H9 (cell line): ENCODE results near the gene SCN1A. TPM values are rescaled to one million over a fixed set of nuclear protein-coding genes. Genes with fewer than 3 reads are reported as not detected.

Experiments used
- DNase-seq: peaks from one replicate; pipeline ENCODE4 v3.0.0-alpha.2; 2017
- H2AFZ ChIP-seq: one replicate; pipeline ENCODE4 v1.6.1; 2013; ENCODE audit warnings: mild to moderate bottlenecking, low read length, control low read depth, moderate library complexity
- H2AK5ac ChIP-seq: 2 replicates; pipeline ENCODE4 v1.6.1; 2013; ENCODE audit warnings: low read length, control low read depth, mixed read lengths; ENCODE audit not compliant: insufficient read length
- H2BK120ac ChIP-seq: one replicate; pipeline ENCODE4 v1.6.1; 2013; ENCODE audit warnings: low read depth, mild to moderate bottlenecking, low read length, control low read depth, inconsistent platforms; ENCODE audit not compliant: poor library complexity, severe bottlenecking
- H2BK12ac ChIP-seq: 2 replicates; pipeline ENCODE4 v1.6.1; 2013; ENCODE audit warnings: low read length, control low read depth, mixed read lengths, low read depth; ENCODE audit not compliant: insufficient read length
- H2BK15ac ChIP-seq: 2 replicates; pipeline ENCODE4 v1.6.1; 2013; ENCODE audit warnings: low read depth, low read length, control low read depth
- H2BK20ac ChIP-seq: one replicate; pipeline ENCODE4 v1.6.1; 2013; ENCODE audit warnings: low read depth, mild to moderate bottlenecking, low read length, control low read depth, inconsistent platforms; ENCODE audit not compliant: poor library complexity, severe bottlenecking
- H2BK5ac ChIP-seq: 2 replicates; pipeline ENCODE4 v1.6.1; 2013; ENCODE audit warnings: low read length, control low read depth, mixed read lengths; ENCODE audit not compliant: insufficient read length
- H3K14ac ChIP-seq: 2 replicates; pipeline ENCODE4 v1.6.1; 2013; ENCODE audit warnings: low read length, control low read depth; ENCODE audit not compliant: insufficient read depth
- H3K18ac ChIP-seq: 2 replicates; pipeline ENCODE4 v1.6.1; 2013; ENCODE audit warnings: low read depth, mild to moderate bottlenecking, mixed read lengths, low read length, control low read depth; ENCODE audit not compliant: insufficient read length
- H3K23ac ChIP-seq: 2 replicates; pipeline ENCODE4 v1.6.1; 2013; ENCODE audit warnings: low read length, control low read depth, mixed read lengths, low read depth; ENCODE audit not compliant: insufficient read length
- H3K23me2 ChIP-seq: 2 replicates; pipeline ENCODE4 v1.6.1; 2013; ENCODE audit warnings: low read depth, mild to moderate bottlenecking, mixed read lengths, low read length, control low read depth; ENCODE audit not compliant: insufficient read length, poor library complexity, severe bottlenecking
- H3K27ac ChIP-seq: 2 replicates; pipeline ENCODE4 v1.5.1; 2013; ENCODE audit warnings: low read length, control low read depth, mixed read lengths, low read depth; ENCODE audit not compliant: insufficient read length
- H3K27me3 ChIP-seq: 2 replicates; pipeline ENCODE4 v1.6.1; 2013; ENCODE audit warnings: low read length, control low read depth, inconsistent platforms; ENCODE audit not compliant: insufficient read depth
- H3K4ac ChIP-seq: 2 replicates; pipeline ENCODE4 v1.6.1; 2013; ENCODE audit warnings: low read depth, mild to moderate bottlenecking, control low read depth, inconsistent platforms, low read length, moderate library complexity
- H3K4me1 ChIP-seq: 2 replicates; pipeline ENCODE4 v1.6.1; 2013; ENCODE audit warnings: low read length, control low read depth, inconsistent platforms; ENCODE audit not compliant: insufficient read depth
- H3K4me2 ChIP-seq: 2 replicates; pipeline ENCODE4 v1.6.1; 2013; ENCODE audit warnings: low read length, control low read depth, mixed read lengths; ENCODE audit not compliant: insufficient read length, insufficient read depth
- H3K56ac ChIP-seq: 2 replicates; pipeline ENCODE4 v1.6.1; 2013; ENCODE audit warnings: low read depth, mild to moderate bottlenecking, mixed read lengths, low read length, control low read depth; ENCODE audit not compliant: insufficient read length
- H3K79me1 ChIP-seq: 2 replicates; pipeline ENCODE4 v1.6.1; 2013; ENCODE audit warnings: low read depth, mild to moderate bottlenecking, moderate library complexity, low read length, control low read depth, inconsistent platforms; ENCODE audit not compliant: insufficient read depth, poor library complexity, severe bottlenecking
- H3K79me2 ChIP-seq: 2 replicates; pipeline ENCODE4 v1.6.1; 2013; ENCODE audit warnings: low read length, control low read depth, inconsistent platforms; ENCODE audit not compliant: insufficient read depth
- H3K9ac ChIP-seq: 2 replicates; pipeline ENCODE4 v1.6.1; 2013; ENCODE audit warnings: low read length, control low read depth, mixed read lengths; ENCODE audit not compliant: insufficient read length; ENCODE audit errors: extremely low read depth
- H3K9me3 ChIP-seq: one replicate; pipeline ENCODE4 v1.6.1; 2013; ENCODE audit warnings: low read depth, low read length, inconsistent platforms; ENCODE audit not compliant: control insufficient read depth
- H3T11ph ChIP-seq: one replicate; pipeline ENCODE4 v1.6.1; 2013; ENCODE audit warnings: mild to moderate bottlenecking, low read length, control low read depth, inconsistent platforms
- H4K20me1 ChIP-seq: one replicate; pipeline ENCODE4 v1.6.1; 2013; ENCODE audit not compliant: control insufficient read depth, insufficient read length, insufficient read depth
- H4K5ac ChIP-seq: 2 replicates; pipeline ENCODE4 v1.6.1; 2013; ENCODE audit warnings: low read depth, mild to moderate bottlenecking, mixed read lengths, low read length, control low read depth; ENCODE audit not compliant: insufficient read length
- H4K8ac ChIP-seq: replicated peaks from 2 replicates; pipeline ENCODE4 v1.6.1; 2013; ENCODE audit warnings: low read length, control low read depth, mixed read lengths, low read depth; ENCODE audit not compliant: insufficient read length
- H4K91ac ChIP-seq: 2 replicates; pipeline ENCODE4 v1.6.1; 2013; ENCODE audit warnings: low read depth, mild to moderate bottlenecking, moderate library complexity, mixed read lengths, low read length, control low read depth; ENCODE audit not compliant: insufficient read length
- H3K27ac Mint-ChIP-seq, 3 experiments: 2 replicates in 2 of 3; 3 replicates in 1 of 3; pipeline ENCODE4 v1.8.0; 2020 to 2021; ENCODE audit warnings: mixed read lengths in 3 of 3, mild to moderate bottlenecking in 1 of 3, moderate library complexity in 1 of 3
- H3K27me3 Mint-ChIP-seq: 2 replicates; pipeline ENCODE4 v1.8.0; 2021; ENCODE audit warnings: low read depth, mild to moderate bottlenecking, moderate library complexity, mixed read lengths
- H3K36me3 Mint-ChIP-seq, 3 experiments: 2 replicates in 2 of 3; 3 replicates in 1 of 3; pipeline ENCODE4 v1.8.0; 2020 to 2021; ENCODE audit warnings: low read depth in 3 of 3, mixed read lengths in 3 of 3; ENCODE audit not compliant: insufficient read depth in 1 of 3
- H3K4me1 Mint-ChIP-seq, 2 experiments: 2 replicates each; pipeline ENCODE4 v1.8.0; 2020; ENCODE audit warnings: mixed read lengths in 2 of 2
- H3K4me3 Mint-ChIP-seq, 2 experiments: 2 replicates in 1 of 2; 3 replicates in 1 of 2; pipeline ENCODE4 v1.8.0; 2020 to 2021; ENCODE audit warnings: mild to moderate bottlenecking in 2 of 2, mixed read lengths in 2 of 2, moderate library complexity in 1 of 2
- H3K9me3 Mint-ChIP-seq, 2 experiments: 2 replicates in 1 of 2; 3 replicates in 1 of 2; pipeline ENCODE4 v1.8.0; 2020; ENCODE audit warnings: mild to moderate bottlenecking in 2 of 2, mixed read lengths in 2 of 2, moderate library complexity in 1 of 2
- CTCF ChIP-seq: fragments of 200-600 bp; sonication (generic); conservative IDR thresholded peaks from 3 replicates; pipeline ENCODE4 v1.8.0; 2021; ENCODE audit warnings: antibody characterized with exemption, mild to moderate bottlenecking
- WGBS: extraction: QIAGEN DNeasy Blood & Tissue Kit; methylation state at CpG from one replicate; pipeline ENCODE4 v1.1.7; 2013; ENCODE audit warnings: missing lambda C conversion rate, low lambda C conversion rate, mixed read lengths; ENCODE audit not compliant: insufficient read length; ENCODE audit errors: extremely low coverage; 5-methylcytosine and 5-hydroxymethylcytosine counted together
- total RNA-seq: library from RNA; stranded (reverse); gene quantifications from 2 replicates; pipeline ENCODE4 v1.2.1, GENCODE V29; 2021

SCN1A gene
- total RNA-seq, 1 experiment from 2014 or later = 0.13 TPM

- no peak overlapping the region for H3K14ac ChIP-seq
- no peak overlapping the region for H3K4ac ChIP-seq
- H4K5ac ChIP-seq = no peak overlapping the region
- H3K9me3 ChIP-seq = no peaks in the 10 kb centered on the region
- no peak overlapping the region for H3K4me2 ChIP-seq
- H4K8ac ChIP-seq = no peak overlapping the region
- H3K23me2 ChIP-seq = no peaks in the 10 kb centered on the region
- no peak overlapping the region for H3K23ac ChIP-seq
- H3K79me1 ChIP-seq = no peaks in the 10 kb centered on the region
- no peak overlapping the region for H4K91ac ChIP-seq
- Mint-ChIP-seq H3K4me1 (no peaks in the 10 kb centered on the region), H3K27me3 (no peaks in the 10 kb centered on the region), H3K9me3 (no peaks in the 10 kb centered on the region), H3K4me3 (no peak overlapping the region), H3K36me3 (no peaks in the 10 kb centered on the region), H3K27ac (no peak overlapping the region)
- no peak overlapping the region for H2BK12ac ChIP-seq
- no peak overlapping the region for H3K27ac ChIP-seq
- no peak for TF ChIP-seq CTCF
- H4K20me1 ChIP-seq = no peaks in the 10 kb centered on the region
- H2AFZ ChIP-seq = no peak overlapping the region
- no CpG with 5 or more reads among the region's 7 CpGs for WGBS
- no peaks in the 10 kb centered on the region for H3K79me2 ChIP-seq
- no peak overlapping the region for H2BK15ac ChIP-seq
- H2BK120ac ChIP-seq = no peak overlapping the region
- no peak overlapping the region for H2AK5ac ChIP-seq
- H3K9ac ChIP-seq = no peak overlapping the region
- no peaks in the 10 kb centered on the region for H3K4me1 ChIP-seq
- H2BK20ac ChIP-seq = no peak overlapping the region
- no peak overlapping the region for H2BK5ac ChIP-seq
- no peak overlapping the region for H3T11ph ChIP-seq
- H3K56ac ChIP-seq = no peak overlapping the region
- H3K18ac ChIP-seq = no peak overlapping the region
- no peak for DNase-seq
- H3K27me3 ChIP-seq = no peaks in the 10 kb centered on the region
These were observed 20.9 kb upstream of the SCN1A start for GRCh38 chr2:166148500-166149400.
